WTC11 (cell line): ENCODE results near the gene EIF3M. TPM values are rescaled to one million over a fixed set of nuclear protein-coding genes. Genes with fewer than 3 reads are reported as not detected.

ENCODE experiments used
- ATAC-seq: fragments of 200-7000 bp; cut with Tn5 transposase; 2 replicates; pipeline ENCODE4 v1.10.0; 2021; ENCODE audit warnings: mild to moderate bottlenecking, moderate library complexity
- CTCF ChIA-PET: fragments of 300-600 bp; sonication (Branson Sonifier 250); formaldehyde crosslinking; loops from one replicate; lab custom pipeline; 2021; ENCODE audit warnings: antibody characterized with exemption; lab: Charles Lee
- POLR2A ChIA-PET: fragments of 350-600 bp; sonication (Branson Sonifier 250); formaldehyde crosslinking; loops from one replicate; lab custom pipeline; 2021; ENCODE audit warnings: antibody characterized with exemption; lab: Charles Lee
- DNase-seq: peaks from one replicate; pipeline ENCODE4 v3.0.0; 2021; ENCODE audit warnings: low spot score
- H3K27ac Mint-ChIP-seq: 2 replicates; pipeline ENCODE4 v1.8.0; 2021; ENCODE audit warnings: mixed read lengths
- H3K27me3 Mint-ChIP-seq: 2 replicates; pipeline ENCODE4 v1.8.0; 2021; ENCODE audit warnings: low read depth, mild to moderate bottlenecking, moderate library complexity, mixed read lengths
- H3K36me3 Mint-ChIP-seq: 2 replicates; pipeline ENCODE4 v1.8.0; 2021; ENCODE audit warnings: mixed read lengths
- H3K4me1 Mint-ChIP-seq: 2 replicates; pipeline ENCODE4 v1.8.0; 2022; ENCODE audit warnings: mixed read lengths
- H3K4me3 Mint-ChIP-seq: 2 replicates; pipeline ENCODE4 v1.8.0; 2021; ENCODE audit warnings: mild to moderate bottlenecking, moderate library complexity, mixed read lengths
- H3K9me3 Mint-ChIP-seq: 2 replicates; pipeline ENCODE4 v1.8.0; 2021; ENCODE audit warnings: mixed read lengths
- AR ChIP-seq: fragments of 250-450 bp; sonication (Bioruptor Pico); IDR thresholded peaks from 2 replicates; pipeline ENCODE4 v1.9.0; 2021; ENCODE audit warnings: mild to moderate bottlenecking
- ATF6 ChIP-seq: sonication (generic); formaldehyde crosslinking; IDR thresholded peaks from 2 replicates; pipeline ENCODE4 v1.8.1; 2023; ENCODE audit warnings: mild to moderate bottlenecking, missing genetic modification reagents
- CREB1 ChIP-seq: sonication (generic); formaldehyde crosslinking; IDR thresholded peaks from 2 replicates; pipeline ENCODE4 v1.8.0; 2023; ENCODE audit warnings: mild to moderate bottlenecking, missing genetic modification reagents
- CTCF ChIP-seq: fragments of 200-600 bp; IDR thresholded peaks from 2 replicates; pipeline ENCODE4 v1.8.0; 2022; ENCODE audit warnings: antibody characterized with exemption
- E2F5 ChIP-seq: sonication (generic); formaldehyde crosslinking; IDR thresholded peaks from 2 replicates; pipeline ENCODE4 v1.8.1; 2022; ENCODE audit warnings: mild to moderate bottlenecking, moderate library complexity, missing genetic modification reagents
- ESRRA ChIP-seq: sonication (generic); formaldehyde crosslinking; IDR thresholded peaks from 2 replicates; pipeline ENCODE4 v1.8.1; 2022; ENCODE audit warnings: mild to moderate bottlenecking, missing genetic modification reagents, borderline replicate concordance
- FOXJ3 ChIP-seq: sonication (generic); formaldehyde crosslinking; IDR thresholded peaks from 2 replicates; pipeline ENCODE4 v1.9.0; 2021; ENCODE audit warnings: missing genetic modification reagents, mild to moderate bottlenecking, borderline replicate concordance
- IRF2 ChIP-seq: sonication (generic); formaldehyde crosslinking; IDR thresholded peaks from 2 replicates; pipeline ENCODE4 v1.8.0; 2022; ENCODE audit warnings: low read depth, missing genetic modification reagents, borderline replicate concordance
- KAT7 ChIP-seq: sonication (generic); formaldehyde crosslinking; IDR thresholded peaks from 2 replicates; pipeline ENCODE4 v1.8.1; 2023; ENCODE audit warnings: missing genetic modification reagents, mild to moderate bottlenecking, borderline replicate concordance
- NFATC4 ChIP-seq: fragments of 250-450 bp; sonication (Bioruptor Pico); IDR thresholded peaks from 2 replicates; pipeline ENCODE4 v1.9.0; 2021; ENCODE audit warnings: mild to moderate bottlenecking
- RORB ChIP-seq: fragments of 250-450 bp; sonication (Bioruptor Pico); IDR thresholded peaks from 2 replicates; pipeline ENCODE4 v1.9.0; 2021; ENCODE audit warnings: mild to moderate bottlenecking
- STAT6 ChIP-seq: sonication (generic); formaldehyde crosslinking; conservative IDR thresholded peaks from 2 replicates; pipeline ENCODE4 v1.8.1; 2023; ENCODE audit warnings: mild to moderate bottlenecking, low read depth, missing genetic modification reagents, moderate library complexity
- USF1 ChIP-seq: sonication (generic); formaldehyde crosslinking; IDR thresholded peaks from 2 replicates; pipeline ENCODE4 v1.8.0; 2022; ENCODE audit warnings: mild to moderate bottlenecking, missing genetic modification reagents
- USF2 ChIP-seq: sonication (generic); formaldehyde crosslinking; IDR thresholded peaks from 2 replicates; pipeline ENCODE4 v1.8.1; 2023; ENCODE audit warnings: mild to moderate bottlenecking, missing genetic modification reagents, moderate library complexity
- ZNF281 ChIP-seq: sonication (generic); formaldehyde crosslinking; IDR thresholded peaks from 2 replicates; pipeline ENCODE4 v1.8.0; 2023; ENCODE audit warnings: mild to moderate bottlenecking, missing genetic modification reagents
- ZNF532 ChIP-seq: fragments of 250-450 bp; sonication (Bioruptor Pico); IDR thresholded peaks from 2 replicates; pipeline ENCODE4 v1.9.0; 2021; ENCODE audit warnings: mild to moderate bottlenecking, borderline replicate concordance
- total RNA-seq: library from RNA; stranded (reverse); gene quantifications from 3 replicates; pipeline ENCODE4 v1.2.3, GENCODE V29; 2021

Gene EIF3M
- total RNA-seq, 1 experiment from 2014 or later, result 365 TPM

GRCh38 chr11:32641361-32641760, 57.7 kb downstream of the EIF3M start:
- ChIA-PET CTCF (no interaction called here), POLR2A (no interaction called here)
- Mint-ChIP-seq H3K4me1 (no peaks in the 10 kb centered on the region), H3K27me3 (no peaks in the 10 kb centered on the region; the same call in 1 of the 2 replicates), H3K36me3 (no peaks in the 10 kb centered on the region), H3K27ac (no peak overlapping the region), H3K9me3 (no peaks in the 10 kb centered on the region), H3K4me3 (no peak overlapping the region)
- DNase-seq (no peak), ATAC-seq (no peak)
- TF ChIP-seq ZNF532 (CRISPR knock-in tag), result no peak
- TF ChIP-seq CREB1, result no peak
- TF ChIP-seq FOXJ3, result no peak
- TF ChIP-seq AR, result no peak
- TF ChIP-seq IRF2 (CRISPR knock-in tag), result no peak
- TF ChIP-seq USF2 (CRISPR knock-in tag), result no peak
- no peak for TF ChIP-seq E2F5 (CRISPR knock-in tag)
- no peak for TF ChIP-seq ZNF281 (CRISPR knock-in tag)
- TF ChIP-seq STAT6 (CRISPR knock-in tag), result no peak
- no peak for TF ChIP-seq ESRRA (CRISPR knock-in tag)
- no peak for TF ChIP-seq KAT7 (CRISPR knock-in tag)
- no peak for TF ChIP-seq USF1
- TF ChIP-seq ATF6, result no peak
- no peak for TF ChIP-seq NFATC4 (CRISPR knock-in tag)
- no peak for TF ChIP-seq CTCF
- no peak for TF ChIP-seq RORB (CRISPR knock-in tag)
